MM.1S (cell line): Measurements from ENCODE around the gene NAA15.

Source experiments
- CTCF ChIP-seq: fragments of 300-600 bp; sonication (generic); IDR thresholded peaks from 2 replicates; pipeline ENCODE4 v1.5.1; 2016; ENCODE audit warnings: antibody characterized with exemption, low read length, mixed read lengths
- EZH2 ChIP-seq: fragments of 300-600 bp; sonication (generic); optimal IDR thresholded peaks from 2 replicates; pipeline ENCODE3; 2017; ENCODE audit warnings: low read depth, mild to moderate bottlenecking, antibody characterized with exemption, low read length, mixed read lengths
- EZH2phosphoT487 ChIP-seq: fragments of 300-600 bp; sonication (generic); IDR thresholded peaks from 2 replicates; pipeline ENCODE4 v1.6.1; 2018; ENCODE audit warnings: antibody characterized with exemption, low read length

- TF ChIP-seq EZH2 (no peak), CTCF (no peak), EZH2phosphoT487 (no peak)
These were observed 34.0 kb upstream of the NAA15 start for GRCh38 chr4:139267301-139267700.
